Raji (cell line): ENCODE measurements around the gene NRCAM.

Source experiments
- POLR2A ChIP-seq: IDR thresholded peaks from 2 replicates; pipeline ENCODE4 v1.6.1; 2011; ENCODE audit warnings: low read depth, low read length, control low read depth; ENCODE audit not compliant: insufficient read depth

NRCAM gene

GRCh38 chr7:108415821-108416536, 40.3 kb downstream of the NRCAM start:
- no peak for TF ChIP-seq POLR2A

- no peak for TF ChIP-seq POLR2A
Measured at GRCh38 chr7:108415084-108415483, 41.2 kb downstream of the NRCAM start.

GRCh38 chr7:108413782-108414492, 42.3 kb downstream of the NRCAM start:
- no peak for TF ChIP-seq POLR2A

GRCh38 chr7:108413337-108413736, 42.9 kb downstream of the NRCAM start:
- TF ChIP-seq POLR2A = no peak

GRCh38 chr7:108409146-108409545, 47.1 kb downstream of the NRCAM start:
- TF ChIP-seq POLR2A = no peak

GRCh38 chr7:108408296-108408991, 47.8 kb downstream of the NRCAM start:
- no peak for TF ChIP-seq POLR2A

- TF ChIP-seq POLR2A = no peak
Measured at GRCh38 chr7:108407676-108408075, 48.6 kb downstream of the NRCAM start.

GRCh38 chr7:108406222-108406890, 49.9 kb downstream of the NRCAM start:
- no peak for TF ChIP-seq POLR2A

- no peak for TF ChIP-seq POLR2A
Measured at GRCh38 chr7:108404509-108405420, 51.5 kb downstream of the NRCAM start.

GRCh38 chr7:108403597-108404217, 52.5 kb downstream of the NRCAM start:
- TF ChIP-seq POLR2A = no peak

- no peak for TF ChIP-seq POLR2A
Measured at GRCh38 chr7:108402865-108403264, 53.4 kb downstream of the NRCAM start.

GRCh38 chr7:108396080-108396479, 60.2 kb downstream of the NRCAM start:
- TF ChIP-seq POLR2A = no peak

GRCh38 chr7:108395426-108395825, 60.8 kb downstream of the NRCAM start:
- TF ChIP-seq POLR2A = no peak

GRCh38 chr7:108385834-108386422, 70.3 kb downstream of the NRCAM start:
- TF ChIP-seq POLR2A = no peak
